ENCODE results near the gene TAS2R42.

Gene TAS2R42

GRCh38 chr12:11144297-11144696 is 42.4 kb downstream of the TAS2R42 start:
- no peak for DNase-seq (ENCODE audit: low read depth, low spot score)

DNA sequence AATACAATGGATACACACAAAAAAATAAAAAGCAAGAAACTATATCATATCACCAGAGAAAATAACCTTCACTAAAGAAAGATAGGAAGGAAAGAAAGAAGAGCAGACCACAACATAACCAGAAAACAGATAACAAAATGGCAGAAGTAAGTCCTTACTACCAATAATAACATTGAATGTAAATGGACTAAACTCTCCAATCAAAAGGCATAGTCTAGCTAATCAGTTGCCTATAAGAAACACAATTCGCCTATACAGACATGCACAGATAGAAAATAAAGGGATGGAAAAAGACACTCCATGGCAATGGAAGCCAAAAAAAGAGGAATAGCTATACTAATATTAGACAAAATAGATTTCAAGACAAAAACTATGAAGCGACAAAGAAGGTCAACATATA is 43.4 kb downstream of the TAS2R42 start:
- DNase-seq (ENCODE audit: low read depth, low spot score), result no peak

DNA sequence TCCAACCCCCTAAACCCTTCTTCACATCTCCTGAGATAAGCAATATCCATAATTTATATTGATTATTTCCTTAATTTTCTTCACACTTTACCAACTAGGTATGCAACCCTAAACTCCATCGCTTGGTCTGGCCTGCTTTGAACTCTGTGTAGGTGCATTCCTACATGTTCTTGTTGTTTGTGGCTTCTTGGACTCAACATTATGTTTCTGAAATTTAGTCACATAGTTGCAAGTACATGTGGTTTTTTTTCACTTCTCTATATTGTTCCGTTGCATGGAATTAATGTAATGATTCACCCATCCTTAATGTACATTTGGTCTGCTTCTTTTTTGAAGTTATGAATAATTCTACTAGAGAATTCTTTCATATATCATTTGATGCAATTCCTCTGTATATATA is 50.7 kb downstream of the TAS2R42 start:
- no peak for DNase-seq (ENCODE audit: low read depth, low spot score)
